ENCODE results near the gene GGA1.

Gene GGA1

GRCh38 chr22:37630839-37631435 is 22.3 kb downstream of the GGA1 start:
- TF ChIP-seq REST (IDR thresholded peaks at IDR 0.05; ENCODE audit: low read depth) (no peak), MAX (IDR thresholded peaks at IDR 0.05) (no peak), EGR1 (IDR thresholded peaks at IDR 0.05) (no peak), ZBTB7A (IDR thresholded peaks at IDR 0.05; ENCODE audit: low read depth) (no peak), YY1 (IDR thresholded peaks at IDR 0.05; ENCODE audit: low read depth) (no peak), RAD21 (IDR thresholded peaks at IDR 0.05; ENCODE audit: low read depth) (no peak), FOXM1 (IDR thresholded peaks at IDR 0.05; ENCODE audit: borderline replicate concordance, low read depth) (no peak), CEBPB (IDR thresholded peaks at IDR 0.05) (no peak)

- no peak for TF ChIP-seq USF1 (IDR thresholded peaks at IDR 0.05)
- no peak for TF ChIP-seq YY1 (IDR thresholded peaks at IDR 0.05; ENCODE audit: low read depth)
- no peak for TF ChIP-seq FOXM1 (IDR thresholded peaks at IDR 0.05; ENCODE audit: borderline replicate concordance, low read depth)
- TF ChIP-seq ZBTB7A (IDR thresholded peaks at IDR 0.05; ENCODE audit: low read depth) = no peak
- no peak for TF ChIP-seq RAD21 (IDR thresholded peaks at IDR 0.05; ENCODE audit: low read depth)
- TF ChIP-seq EGR1 (IDR thresholded peaks at IDR 0.05) = no peak
- no peak for TF ChIP-seq NFIC (IDR thresholded peaks at IDR 0.05)
- TF ChIP-seq MAX (IDR thresholded peaks at IDR 0.05) = no peak
- TF ChIP-seq TAF1 (IDR thresholded peaks at IDR 0.05; ENCODE audit: low read depth) = no peak
- TF ChIP-seq TEAD4 (IDR thresholded peaks at IDR 0.05) = no peak
- TF ChIP-seq TCF12 (IDR thresholded peaks at IDR 0.05; ENCODE audit: low read depth) = no peak
- no peak for TF ChIP-seq CEBPB (IDR thresholded peaks at IDR 0.05)
- TF ChIP-seq EP300 (IDR thresholded peaks at IDR 0.05; ENCODE audit: borderline replicate concordance) = no peak
- TF ChIP-seq REST (IDR thresholded peaks at IDR 0.05; ENCODE audit: low read depth) = no peak
These were observed 23.0 kb downstream of the GGA1 start for GRCh38 chr22:37631448-37632173.

- TF ChIP-seq CEBPB (IDR thresholded peaks at IDR 0.05) (no peak), RAD21 (IDR thresholded peaks at IDR 0.05; ENCODE audit: low read depth) (no peak), MAX (IDR thresholded peaks at IDR 0.05) (no peak), USF1 (IDR thresholded peaks at IDR 0.05) (no peak), FOXM1 (IDR thresholded peaks at IDR 0.05; ENCODE audit: borderline replicate concordance, low read depth) (no peak), REST (IDR thresholded peaks at IDR 0.05; ENCODE audit: low read depth) (no peak), EGR1 (IDR thresholded peaks at IDR 0.05) (no peak), EP300 (IDR thresholded peaks at IDR 0.05; ENCODE audit: borderline replicate concordance) (no peak), CREB1 (IDR thresholded peaks at IDR 0.05; ENCODE audit: low read depth) (no peak), ZBTB7A (IDR thresholded peaks at IDR 0.05; ENCODE audit: low read depth) (no peak), NFIC (IDR thresholded peaks at IDR 0.05) (no peak), YY1 (IDR thresholded peaks at IDR 0.05; ENCODE audit: low read depth) (no peak), TEAD4 (IDR thresholded peaks at IDR 0.05) (no peak), TAF1 (IDR thresholded peaks at IDR 0.05; ENCODE audit: low read depth) (no peak), TCF12 (IDR thresholded peaks at IDR 0.05; ENCODE audit: low read depth) (no peak)
These were observed 23.8 kb downstream of the GGA1 start for GRCh38 chr22:37632174-37633088.
